Measurements from ENCODE around the gene ITGAV. TPM values are rescaled to one million over a fixed set of nuclear protein-coding genes. Genes with fewer than 3 reads are reported as not detected.

The ITGAV gene
- total and polyA plus RNA-seq, 4 experiments from 2014 or later, result 1.2 to 12.0 (median 6.7) TPM

GRCh38 chr2:186702006-186702405, 112.2 kb downstream of the ITGAV start:
- Histone ChIP-seq H3K36me3 (ENCODE audit: insufficient read depth, low read length) (no peaks in the 10 kb centered on the region), H3K4me1 (ENCODE audit: insufficient read depth, low read length) (no peaks in the 10 kb centered on the region), H3K9me3 (ENCODE audit: control insufficient read depth in 1 of 2, low read length in 2 of 2) (no peaks in the 10 kb centered on the region), H3K4me3 (ENCODE audit: low read length in 2 of 2) (no peak overlapping the region), H3K27me3 (ENCODE audit: insufficient read depth, low read length) (no peaks in the 10 kb centered on the region), H3K27ac (ENCODE audit: low read depth, low read length) (no peak overlapping the region)
- Mint-ChIP-seq H3K36me3 (no peaks in the 10 kb centered on the region), H3K4me1 (no peaks in the 10 kb centered on the region), H3K9me3 (no peaks in the 10 kb centered on the region), H3K4me3 (no peak overlapping the region), H3K27me3 (peaks cover 17 to 18% of the 10 kb centered on the region in 2 donors), H3K27ac (no peak overlapping the region)
- ChIA-PET POLR2A (ENCODE audit: partially characterized antibody) (no interaction called here), CTCF (ENCODE audit: partially characterized antibody) (no interaction called here)
- intact Hi-C loops (cut with micrococcal nuclease), result no loop called here
- no peak for DNase-seq

DNA sequence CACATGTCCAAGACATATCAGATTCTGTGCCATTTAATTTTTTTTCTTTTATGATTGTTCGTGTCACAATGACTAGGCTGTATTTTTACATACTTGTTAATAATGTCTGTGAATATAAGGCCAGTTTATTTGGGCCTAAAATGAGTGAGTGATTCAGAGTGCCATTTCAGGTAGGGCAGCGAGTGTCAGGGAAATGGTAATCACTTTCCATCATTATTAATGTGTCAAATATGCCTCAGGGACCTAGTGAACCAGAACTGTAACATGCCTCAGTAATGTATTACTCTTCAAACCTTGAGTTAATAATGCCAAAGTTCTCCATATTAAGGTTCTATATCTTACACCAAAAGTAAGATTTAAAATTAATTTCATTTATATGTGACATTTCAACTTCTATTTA, 112.6 kb downstream of the ITGAV start:
- Histone ChIP-seq H3K36me3 (ENCODE audit: insufficient read depth, low read length) (no peaks in the 10 kb centered on the region), H3K27ac (ENCODE audit: low read depth, low read length) (no peak overlapping the region), H3K4me1 (ENCODE audit: insufficient read depth, low read length) (no peaks in the 10 kb centered on the region), H3K4me3 (ENCODE audit: low read length in 2 of 2) (no peak overlapping the region), H3K27me3 (ENCODE audit: insufficient read depth, low read length) (no peaks in the 10 kb centered on the region), H3K9me3 (ENCODE audit: control insufficient read depth in 1 of 2, low read length in 2 of 2) (no peaks in the 10 kb centered on the region)
- Mint-ChIP-seq H3K9me3 (no peaks in the 10 kb centered on the region), H3K4me3 (no peak overlapping the region), H3K27ac (no peak overlapping the region), H3K4me1 (no peaks in the 10 kb centered on the region), H3K36me3 (no peaks in the 10 kb centered on the region), H3K27me3 (peaks cover 18% of the 10 kb centered on the region in 2 donors)
- ChIA-PET POLR2A (ENCODE audit: partially characterized antibody) (no interaction called here), CTCF (ENCODE audit: partially characterized antibody) (no interaction called here)
- intact Hi-C loops (cut with micrococcal nuclease), result no loop called here
- DNase-seq, result no peak

- DNase-seq, result no peak
Measured at GRCh38 chr2:186704897-186705296, 115.0 kb downstream of the ITGAV start.

DNA sequence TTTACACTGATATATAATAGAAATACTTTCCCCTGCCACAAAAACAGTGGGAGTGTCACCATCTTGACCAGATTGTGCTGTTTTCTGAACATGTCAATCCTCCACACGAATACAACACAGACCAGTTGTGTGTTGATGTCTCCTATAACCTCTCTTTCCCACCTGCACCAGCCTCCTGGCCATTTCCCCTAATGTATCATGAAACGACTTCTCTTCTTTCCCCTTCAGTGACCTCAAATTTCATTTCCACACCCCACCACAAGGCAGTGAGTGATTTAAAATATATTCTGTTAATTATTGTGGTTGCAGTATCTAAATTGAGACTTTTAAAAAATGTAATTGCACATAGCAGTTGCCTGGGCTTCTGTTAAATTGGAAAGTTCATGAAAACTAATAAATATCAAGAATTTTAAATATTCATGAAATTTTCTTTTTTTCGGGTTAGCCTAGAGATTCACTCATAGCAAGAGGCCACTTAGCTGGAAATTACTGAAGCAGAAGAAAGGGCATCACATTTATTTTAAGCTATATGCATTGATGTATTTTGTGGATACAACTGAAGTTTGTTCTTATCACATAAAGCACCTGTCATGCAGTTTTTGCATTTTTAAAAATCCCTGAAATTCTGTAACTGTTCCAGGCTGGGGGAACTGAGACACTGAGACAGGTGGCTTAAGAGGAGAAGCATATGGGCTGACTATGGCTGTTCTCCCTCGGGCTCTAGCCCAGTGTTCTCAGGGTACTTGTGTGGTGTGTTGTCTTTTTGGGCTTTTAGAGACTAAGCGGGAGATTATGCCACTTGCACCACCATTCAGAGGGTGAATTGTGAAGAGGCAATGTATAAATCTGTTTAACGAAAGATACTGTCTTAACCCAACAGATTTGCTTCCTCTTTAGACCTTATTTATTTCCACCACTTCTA, 119.9 kb downstream of the ITGAV start:
- Mint-ChIP-seq H3K4me1 (no peaks in the 10 kb centered on the region), H3K27me3 (peaks cover 1 to 2% of the 10 kb centered on the region in 2 donors), H3K27ac (no peak overlapping the region), H3K9me3 (no peaks in the 10 kb centered on the region), H3K36me3 (no peaks in the 10 kb centered on the region), H3K4me3 (no peak overlapping the region)
- no peak for DNase-seq
- ChIA-PET POLR2A (ENCODE audit: partially characterized antibody) (no interaction called here), CTCF (ENCODE audit: partially characterized antibody) (no interaction called here)
- H3K27me3 ChIP-seq (ENCODE audit: insufficient read depth, low read length), result no peaks in the 10 kb centered on the region
- H3K27ac ChIP-seq (ENCODE audit: low read depth, low read length), result no peak overlapping the region
- intact Hi-C loops (cut with micrococcal nuclease), result no loop called here
- H3K4me3 ChIP-seq (ENCODE audit: low read length in 2 of 2), result no peak overlapping the region
- H3K9me3 ChIP-seq (ENCODE audit: control insufficient read depth in 1 of 2, low read length in 2 of 2), result no peaks in the 10 kb centered on the region
- H3K36me3 ChIP-seq (ENCODE audit: insufficient read depth, low read length), result no peaks in the 10 kb centered on the region
- H3K4me1 ChIP-seq (ENCODE audit: insufficient read depth, low read length), result no peaks in the 10 kb centered on the region

More at GRCh38 chr2:186704897-186705296, 115.0 kb downstream of the ITGAV start:
- H3K4me3 ChIP-seq (ENCODE audit: low read length in 2 of 2), result no peak overlapping the region
- CTCF ChIA-PET (ENCODE audit: partially characterized antibody), result no interaction called here
- H3K36me3 Mint-ChIP-seq, result no peaks in the 10 kb centered on the region
- no peaks in the 10 kb centered on the region for H3K27me3 ChIP-seq (ENCODE audit: insufficient read depth, low read length)
- no peaks in the 10 kb centered on the region for H3K4me1 Mint-ChIP-seq
- no peaks in the 10 kb centered on the region for H3K9me3 ChIP-seq (ENCODE audit: control insufficient read depth in 1 of 2, low read length in 2 of 2)
- no peaks in the 10 kb centered on the region for H3K9me3 Mint-ChIP-seq
- POLR2A ChIA-PET (ENCODE audit: partially characterized antibody), result no interaction called here
- no peak overlapping the region for H3K27ac ChIP-seq (ENCODE audit: low read depth, low read length)
- H3K4me1 ChIP-seq (ENCODE audit: insufficient read depth, low read length), result no peaks in the 10 kb centered on the region
- H3K4me3 Mint-ChIP-seq, result no peak overlapping the region
- H3K36me3 ChIP-seq (ENCODE audit: insufficient read depth, low read length), result no peaks in the 10 kb centered on the region
- H3K27ac Mint-ChIP-seq, result no peak overlapping the region
- peaks cover 12 to 14% of the 10 kb centered on the region in 2 donors for H3K27me3 Mint-ChIP-seq
- intact Hi-C loops (cut with micrococcal nuclease), result no loop called here

DNA sequence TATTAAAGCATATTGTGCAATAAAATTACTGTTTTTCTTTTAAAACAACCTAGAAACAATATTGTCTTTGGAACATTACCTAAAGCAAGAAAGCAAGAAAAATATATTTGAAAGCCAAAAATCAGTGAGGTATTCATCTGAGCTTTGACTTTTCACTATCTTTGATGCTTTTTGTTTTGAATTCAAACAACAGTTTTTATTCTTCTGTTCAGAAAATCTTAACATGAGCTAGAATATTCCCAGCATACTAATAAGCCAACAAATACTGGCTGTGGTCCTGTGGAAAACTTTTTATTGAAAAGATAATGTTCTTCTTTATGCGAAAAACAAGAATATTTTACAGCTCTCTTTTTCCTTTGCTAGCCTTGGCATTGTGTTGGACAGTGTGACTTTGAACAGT, 123.8 kb downstream of the ITGAV start:
- ChIA-PET POLR2A (ENCODE audit: partially characterized antibody) (no interaction called here), CTCF (ENCODE audit: partially characterized antibody) (no interaction called here)
- no peaks in the 10 kb centered on the region for H3K36me3 ChIP-seq (ENCODE audit: insufficient read depth, low read length)
- Mint-ChIP-seq H3K4me3 (no peak overlapping the region), H3K36me3 (no peaks in the 10 kb centered on the region), H3K4me1 (no peaks in the 10 kb centered on the region), H3K27me3 (no peaks in the 10 kb centered on the region), H3K9me3 (no peaks in the 10 kb centered on the region), H3K27ac (no peak overlapping the region)
- H3K4me3 ChIP-seq (ENCODE audit: low read length in 2 of 2), result no peak overlapping the region
- DNase-seq, result no peak
- no peak overlapping the region for H3K27ac ChIP-seq (ENCODE audit: low read depth, low read length)
- H3K27me3 ChIP-seq (ENCODE audit: insufficient read depth, low read length), result no peaks in the 10 kb centered on the region
- intact Hi-C loops (cut with micrococcal nuclease), result no loop called here
- no peaks in the 10 kb centered on the region for H3K4me1 ChIP-seq (ENCODE audit: insufficient read depth, low read length)
- H3K9me3 ChIP-seq (ENCODE audit: control insufficient read depth in 1 of 2, low read length in 2 of 2), result no peaks in the 10 kb centered on the region

- Mint-ChIP-seq H3K27me3 (no peaks in the 10 kb centered on the region), H3K9me3 (no peaks in the 10 kb centered on the region), H3K4me3 (no peak overlapping the region), H3K27ac (no peak overlapping the region), H3K4me1 (no peaks in the 10 kb centered on the region), H3K36me3 (no peaks in the 10 kb centered on the region)
- Histone ChIP-seq H3K36me3 (ENCODE audit: insufficient read depth, low read length) (no peaks in the 10 kb centered on the region), H3K4me3 (ENCODE audit: low read length in 2 of 2) (no peak overlapping the region), H3K27me3 (ENCODE audit: insufficient read depth, low read length) (no peaks in the 10 kb centered on the region), H3K27ac (ENCODE audit: low read depth, low read length) (no peak overlapping the region), H3K9me3 (ENCODE audit: control insufficient read depth in 1 of 2, low read length in 2 of 2) (no peaks in the 10 kb centered on the region), H3K4me1 (ENCODE audit: insufficient read depth, low read length) (no peaks in the 10 kb centered on the region)
- POLR2A ChIA-PET (ENCODE audit: partially characterized antibody), result no interaction called here
- no peak for DNase-seq
- CTCF ChIA-PET (ENCODE audit: partially characterized antibody), result no interaction called here
- intact Hi-C loops (cut with micrococcal nuclease), result no loop called here
Measured at GRCh38 chr2:186714611-186715010, 124.8 kb downstream of the ITGAV start.

DNA sequence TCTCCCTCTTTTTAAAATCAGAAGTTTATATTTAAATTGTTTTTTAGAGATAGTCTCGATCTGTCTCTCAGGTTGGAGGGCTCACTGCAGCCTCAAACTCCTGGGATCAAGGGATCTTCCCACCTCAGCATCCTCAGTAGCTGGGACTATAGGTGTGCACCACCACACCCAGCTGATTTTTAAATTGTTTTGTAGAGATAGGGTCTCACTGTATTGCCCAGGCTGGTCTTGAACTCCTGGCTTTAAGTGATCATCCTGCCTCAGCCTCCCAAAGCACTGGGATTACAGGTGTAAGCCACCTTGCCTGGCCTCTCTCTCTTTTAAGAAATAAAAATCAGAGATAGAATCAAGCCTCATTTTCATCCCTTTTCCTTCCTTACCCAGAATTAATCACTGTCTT, 126.1 kb downstream of the ITGAV start:
- no peaks in the 10 kb centered on the region for H3K27me3 Mint-ChIP-seq
- Histone ChIP-seq H3K27ac (ENCODE audit: low read depth, low read length) (no peak overlapping the region), H3K4me3 (ENCODE audit: low read length in 2 of 2) (no peak overlapping the region), H3K27me3 (ENCODE audit: insufficient read depth, low read length) (no peaks in the 10 kb centered on the region), H3K36me3 (ENCODE audit: insufficient read depth, low read length) (no peaks in the 10 kb centered on the region), H3K4me1 (ENCODE audit: insufficient read depth, low read length) (no peaks in the 10 kb centered on the region), H3K9me3 (ENCODE audit: control insufficient read depth in 1 of 2, low read length in 2 of 2) (no peaks in the 10 kb centered on the region)
- H3K4me3 Mint-ChIP-seq, result no peak overlapping the region
- ChIA-PET CTCF (ENCODE audit: partially characterized antibody) (no interaction called here), POLR2A (ENCODE audit: partially characterized antibody) (no interaction called here)
- H3K4me1 Mint-ChIP-seq, result no peaks in the 10 kb centered on the region
- H3K27ac Mint-ChIP-seq, result no peak overlapping the region
- no peaks in the 10 kb centered on the region for H3K36me3 Mint-ChIP-seq
- no peaks in the 10 kb centered on the region for H3K9me3 Mint-ChIP-seq
- intact Hi-C loops (cut with micrococcal nuclease), result no loop called here
- no peak for DNase-seq

Data from CD4-positive, alpha-beta memory T cell (primary cell).